Posterior vena cava (tissue), 2 donors: Measurements from ENCODE around the gene LMLN. TPM values are rescaled to one million over a fixed set of nuclear protein-coding genes. Genes with fewer than 3 reads are reported as not detected.
A peak's percentile ranks its signal among the peaks of the same experiment; 100 is the strongest.
"Not testable (repeated sequence)": the region's sequence is repeated elsewhere in the genome, so short reads cannot be mapped to it uniquely, and the experiment has no call there.

Experiments
- DNase-seq: peaks from one replicate; pipeline ENCODE4 v3.0.0-alpha.2; 2020; ENCODE audit warnings: low spot score
- intact Hi-C, 2 donors: fragments of 100-400 bp; cut with DNase I; formaldehyde crosslinking; loops; one replicate each; pipeline versions ENCODE4 v1.14.1 to v1.14.2; 2022 to 2023
- total RNA-seq, 2 donors: library from RNA; stranded (reverse); fragmentation: NEBNext Ultra II Directional; extraction: Animal tissue kit (Norgen Biotek cat#: 25700); gene quantifications; one replicate each; pipeline ENCODE4 v1.2.1, GENCODE V29; 2021
- donor health status: DM: yes; HTN: yes; CAD: no.
- donor health status: DM: yes; HTN: yes; CAD: no.

Gene LMLN
- total RNA-seq, 2 donors from 2014 or later = 6.5 to 7.3 TPM

DNA sequence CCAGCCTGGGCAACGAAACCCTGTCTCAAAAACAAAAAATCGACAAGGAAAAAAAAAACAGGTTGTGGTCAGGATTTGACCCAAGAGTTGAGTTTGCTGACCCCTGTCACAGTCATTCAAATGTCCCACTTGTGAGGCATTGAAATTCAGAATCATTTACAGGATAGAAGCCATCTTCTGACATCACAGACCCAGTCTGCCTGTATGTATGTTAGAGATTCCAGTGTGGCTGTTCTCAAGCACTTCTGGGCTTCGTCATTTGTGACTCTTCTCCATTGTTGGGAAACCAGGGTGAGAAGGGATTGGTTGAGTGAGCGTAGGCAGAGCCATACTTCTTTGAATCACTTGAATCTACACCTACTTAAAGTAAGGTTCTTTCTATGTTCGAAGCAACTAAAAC is 57.1 kb downstream of the LMLN start:
- DNase-seq = no peak

DNA sequence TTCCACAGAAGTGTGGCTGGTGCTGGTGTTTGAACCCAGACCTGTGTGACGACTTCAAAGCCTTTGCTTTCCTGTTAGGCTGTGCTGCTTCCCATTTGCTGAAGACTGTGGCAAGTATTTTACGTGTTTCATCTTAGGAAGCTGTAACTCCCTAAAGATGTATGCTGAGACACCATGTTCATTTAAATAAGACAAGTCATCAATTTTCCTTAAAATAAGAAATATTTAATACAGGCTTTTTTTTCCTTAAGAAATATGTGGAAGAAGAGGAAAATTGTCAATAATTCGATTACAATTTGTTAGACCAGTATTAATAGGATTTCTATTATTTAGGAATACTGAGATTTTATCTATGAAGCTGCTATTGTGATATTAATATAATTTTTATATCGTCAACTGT is 58.4 kb downstream of the LMLN start:
- DNase-seq = no peak
- intact Hi-C loops = no loop called here

More for the DNA sequence above, 57.1 kb downstream of the LMLN start:
- intact Hi-C loops = no loop called here

DNA sequence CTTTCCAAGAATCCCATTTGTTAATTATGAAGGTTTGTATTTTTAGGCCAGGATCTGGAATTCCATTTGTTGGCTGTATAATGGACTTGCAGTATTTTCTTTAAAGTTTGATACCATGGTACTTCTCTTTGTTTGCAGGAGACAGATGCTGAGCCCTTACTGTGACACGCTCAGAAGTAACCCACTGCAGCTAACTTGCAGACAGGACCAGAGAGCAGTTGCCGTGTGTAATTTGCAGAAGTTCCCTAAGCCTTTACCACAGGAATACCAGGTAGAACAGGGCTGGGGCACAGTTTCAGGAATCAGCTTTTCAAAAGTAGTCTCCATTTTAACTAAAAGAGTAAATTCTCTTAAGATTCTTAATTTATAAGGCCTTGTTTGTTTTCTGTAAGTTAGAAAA is 59.1 kb downstream of the LMLN start:
- intact Hi-C loops = no loop called here
- no peak for DNase-seq

- intact Hi-C loops = no loop called here
- DNase-seq = no peak
These were observed 61.3 kb downstream of the LMLN start for GRCh38 chr3:198021320-198021719.

GRCh38 chr3:198022604-198023003 is 62.6 kb downstream of the LMLN start:
- DNase-seq = no peak
- intact Hi-C loops = no loop called here

GRCh38 chr3:198025644-198026043 is 65.6 kb downstream of the LMLN start:
- no peak for DNase-seq
- intact Hi-C loops = no loop called here

DNA sequence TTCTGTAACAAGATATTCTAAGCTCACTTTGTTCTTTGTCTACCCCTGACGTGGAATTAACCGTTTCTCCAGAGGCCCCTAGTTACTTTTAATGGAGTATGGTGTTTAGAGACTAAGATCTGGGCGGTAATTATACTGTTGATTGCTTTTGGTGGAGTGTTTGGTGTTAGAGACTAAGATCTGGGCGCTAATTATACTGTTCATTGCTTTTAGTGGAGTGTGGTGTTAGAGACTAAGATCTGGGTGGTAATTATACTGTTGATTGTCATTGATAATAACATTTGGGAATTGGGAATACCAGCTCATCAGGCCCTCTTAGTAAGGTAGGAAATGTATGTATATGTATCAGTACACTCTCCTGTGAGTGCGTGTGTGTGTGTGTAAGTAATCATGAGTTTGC is 66.6 kb downstream of the LMLN start:
- DNase-seq = no peak
- intact Hi-C loops = no loop called here

- intact Hi-C loops = no loop called here
These were observed 67.2 kb downstream of the LMLN start for GRCh38 chr3:198027045-198027798.

DNA sequence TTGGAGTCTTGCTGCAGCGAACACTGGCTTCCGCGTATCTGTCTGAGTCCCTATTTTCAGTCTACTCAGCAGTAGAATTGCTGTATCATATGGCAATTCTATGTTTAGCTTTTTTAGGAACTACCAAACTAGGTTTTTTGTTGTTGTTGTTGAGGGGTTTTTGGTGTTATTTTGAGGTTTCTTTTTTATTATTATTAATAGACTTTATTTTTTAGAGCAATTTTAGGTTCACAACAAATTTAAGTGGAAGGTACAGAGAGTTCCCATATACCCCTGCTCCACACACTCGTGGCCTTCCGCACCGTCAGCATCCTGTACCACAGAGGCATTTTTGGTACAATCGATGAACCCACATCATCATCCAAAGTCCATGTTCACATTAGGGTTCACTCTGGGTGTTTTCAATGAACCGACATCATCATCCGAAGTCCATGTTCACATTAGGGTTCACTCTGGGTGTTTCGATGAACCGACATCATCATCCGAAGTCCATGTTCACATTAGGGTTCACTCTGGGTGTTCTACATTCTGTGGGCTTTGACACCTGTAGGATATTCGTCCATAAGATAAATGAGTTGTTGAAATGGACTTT is 67.9 kb downstream of the LMLN start:
- DNase-seq = no peak
- intact Hi-C loops = no loop called here

More at GRCh38 chr3:198027045-198027798, 67.2 kb downstream of the LMLN start:
- DNase-seq = no peak

DNA sequence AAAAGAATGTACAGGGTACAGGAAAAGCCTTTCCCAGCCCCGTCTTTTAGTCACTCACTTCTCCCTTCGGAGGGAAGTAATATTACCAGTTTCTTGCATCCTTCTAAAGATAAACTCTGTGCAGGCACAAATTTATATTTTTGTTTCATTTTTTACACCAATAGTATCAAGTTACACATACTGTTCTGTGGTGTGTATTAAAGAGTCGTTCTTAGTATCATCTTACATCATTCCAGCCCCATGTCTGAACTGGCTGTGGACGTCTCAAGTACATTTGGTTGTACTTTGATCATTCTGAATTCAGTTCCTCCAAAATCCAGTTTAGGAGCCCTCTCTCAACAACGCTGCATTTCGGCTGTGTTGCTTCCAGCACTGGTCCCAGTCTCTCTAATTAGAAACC is 68.7 kb downstream of the LMLN start:
- DNase-seq = no peak
- intact Hi-C loops = no loop called here

DNA sequence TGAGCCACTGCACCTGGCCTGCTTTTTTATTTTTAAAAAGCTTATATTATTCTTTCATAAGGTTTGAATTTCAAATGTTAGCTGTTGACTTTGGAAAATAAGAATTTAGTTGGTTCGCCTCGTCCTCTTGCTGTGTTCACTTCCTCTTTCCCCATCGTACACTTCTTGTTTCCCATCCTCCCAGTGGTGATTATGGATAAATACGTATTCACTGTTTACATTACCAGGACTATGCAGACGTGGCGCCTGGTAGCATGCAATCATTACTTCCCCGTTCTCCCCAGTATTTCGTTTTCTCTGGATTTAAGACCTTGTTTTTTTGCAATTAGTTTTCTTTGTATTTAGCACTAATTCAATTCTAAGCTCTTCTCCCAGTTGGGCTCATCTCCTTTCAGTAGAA is 70.1 kb downstream of the LMLN start:
- intact Hi-C loops = no loop called here

DNA sequence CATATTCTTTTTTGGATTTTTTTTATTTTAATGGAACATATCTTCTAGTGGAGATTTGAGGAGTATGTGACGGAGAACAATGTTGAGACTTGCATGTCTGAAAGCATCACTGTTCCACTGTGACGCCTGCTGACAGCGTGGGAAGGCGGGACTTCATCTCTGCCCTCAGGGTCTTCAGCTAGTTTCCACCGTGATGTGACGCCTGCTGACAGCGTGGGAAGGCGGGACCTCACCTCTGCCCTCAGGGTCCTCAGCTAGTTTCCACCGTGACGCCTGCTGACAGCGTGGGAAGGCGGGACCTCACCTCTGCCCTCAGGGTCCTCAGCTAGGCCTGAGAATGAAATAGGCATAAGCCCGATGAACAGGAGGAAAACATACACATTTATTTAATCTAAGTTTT is 70.7 kb downstream of the LMLN start:
- no peak for DNase-seq
- intact Hi-C loops = no loop called here

More for the DNA sequence above, 70.1 kb downstream of the LMLN start:
- no peak for DNase-seq

GRCh38 chr3:198032039-198032936 is 72.3 kb downstream of the LMLN start:
- DNase-seq = no peak
- intact Hi-C loops = no loop called here

DNA sequence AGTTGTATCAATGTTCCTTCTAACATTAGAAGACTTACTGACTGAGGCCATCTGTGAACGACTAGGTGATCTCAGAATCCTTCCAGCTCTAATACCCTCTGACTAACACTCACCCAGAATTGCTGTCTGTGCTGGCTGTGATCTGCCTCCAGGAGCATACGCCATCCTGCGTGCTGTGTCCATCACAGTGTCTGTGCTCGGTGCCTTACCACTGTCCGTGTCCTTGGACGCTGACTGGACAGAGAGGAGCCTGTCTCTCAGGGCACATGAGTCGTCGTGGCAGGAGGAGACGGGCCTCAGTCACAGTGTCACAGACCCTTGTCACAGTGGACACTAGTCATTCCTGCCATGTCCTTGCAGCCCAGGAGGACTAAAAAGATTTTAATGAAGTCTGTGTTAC is 83.1 kb downstream of the LMLN start:
- no peak for DNase-seq
- intact Hi-C loops = no loop called here

GRCh38 chr3:198046120-198046857 is 86.3 kb downstream of the LMLN start:
- peak; percentile 69 for DNase-seq
- intact Hi-C loops = no loop called here

DNA sequence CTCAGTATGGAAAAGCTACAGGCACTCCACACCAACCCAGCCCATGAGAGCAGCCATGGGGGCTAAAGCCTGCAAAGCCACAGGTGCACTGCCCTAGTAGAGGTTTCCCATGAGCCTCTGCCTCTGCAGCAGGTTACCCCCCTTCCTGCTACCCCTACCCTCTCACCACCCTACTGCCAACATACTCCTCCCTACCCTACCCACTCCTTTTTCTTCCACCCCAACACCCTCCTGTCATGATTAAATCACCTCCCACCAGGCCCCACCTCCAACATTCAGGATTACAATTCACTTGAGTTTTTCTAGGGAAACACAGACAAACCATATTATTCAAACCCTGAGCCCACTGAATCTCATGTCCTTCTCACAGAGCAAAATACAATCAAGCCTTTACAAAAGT is 88.4 kb downstream of the LMLN start:
- DNase-seq = no peak

GRCh38 chr3:198051836-198052235 is 91.8 kb downstream of the LMLN start:
- DNase-seq = no peak
- intact Hi-C loops = no loop called here

More for the DNA sequence above, 88.4 kb downstream of the LMLN start:
- intact Hi-C loops = no loop called here

DNA sequence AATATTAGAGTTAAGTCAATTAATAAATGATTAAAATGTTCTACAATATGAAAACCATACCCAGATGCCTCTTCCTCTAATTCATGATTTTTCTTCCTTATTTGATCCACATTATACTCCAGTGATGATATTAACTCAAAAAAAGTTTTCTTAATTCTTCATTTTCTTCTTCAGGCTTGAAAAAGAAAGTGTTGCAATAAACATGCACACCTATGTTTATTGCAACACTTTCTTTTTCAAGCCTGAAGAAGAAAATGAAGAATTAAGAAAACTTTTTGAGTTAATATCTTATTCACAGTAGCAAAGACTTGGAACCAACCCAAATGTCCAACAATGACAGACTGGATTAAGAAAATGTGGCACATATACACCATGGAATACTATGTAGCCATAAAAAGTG is 93.4 kb downstream of the LMLN start:
- intact Hi-C loops, DNase-seq: not testable (repeated sequence)
